Activated CD8-positive, alpha-beta T cell treated with anti-CD3 and anti-CD28 coated beads, Interleukin-2, amount 10 ng/mL, durations not matched to agents 7 days and 5 days (primary cell): Measurements from ENCODE around the gene RGL3. TPM values are rescaled to one million over a fixed set of nuclear protein-coding genes. Genes with fewer than 3 reads are reported as not detected.
"Not testable (repeated sequence)": the region's sequence is repeated elsewhere in the genome, so short reads cannot be mapped to it uniquely, and the experiment has no call there.

ENCODE experiments used
- ATAC-seq: fragments of 150-1000 bp; cut with Tn5 transposase; one replicate; pipeline ENCODE4 v1.10.0; 2021; ENCODE audit warnings: moderate library complexity
- CTCF ChIA-PET: fragments of 350-600 bp; sonication (Branson Sonifier 250); formaldehyde crosslinking; loops from one replicate; lab custom pipeline; 2021; ENCODE audit warnings: antibody characterized with exemption; lab: Charles Lee
- POLR2A ChIA-PET: fragments of 350-600 bp; sonication (Branson Sonifier 250); formaldehyde crosslinking; loops from one replicate; lab custom pipeline; 2021; ENCODE audit warnings: antibody characterized with exemption; lab: Charles Lee
- DNase-seq: peaks from one replicate; pipeline ENCODE4 v3.0.0-alpha.2; 2020
- H3K27ac Mint-ChIP-seq: one replicate; pipeline ENCODE4 v1.8.0; 2021; ENCODE audit warnings: mild to moderate bottlenecking, mixed read lengths
- H3K27me3 Mint-ChIP-seq: one replicate; pipeline ENCODE4 v1.8.0; 2021; ENCODE audit warnings: low read depth, mixed read lengths
- H3K36me3 Mint-ChIP-seq: one replicate; pipeline ENCODE4 v1.8.0; 2021; ENCODE audit warnings: low read depth, mixed read lengths
- H3K4me1 Mint-ChIP-seq: one replicate; pipeline ENCODE4 v1.8.0; 2021; ENCODE audit warnings: low read depth, mixed read lengths
- H3K4me3 Mint-ChIP-seq: one replicate; pipeline ENCODE4 v1.8.0; 2021; ENCODE audit warnings: mild to moderate bottlenecking, mixed read lengths
- H3K9me3 Mint-ChIP-seq: one replicate; pipeline ENCODE4 v1.8.0; 2022; ENCODE audit warnings: mixed read lengths; ENCODE audit not compliant: insufficient read depth
- total RNA-seq, 2 experiments: library from RNA; stranded (reverse); gene quantifications; one replicate each; pipeline ENCODE4 v1.2.3, GENCODE V29; 2021

RGL3 gene
- total RNA-seq, 2 experiments from 2014 or later: not detected

DNA sequence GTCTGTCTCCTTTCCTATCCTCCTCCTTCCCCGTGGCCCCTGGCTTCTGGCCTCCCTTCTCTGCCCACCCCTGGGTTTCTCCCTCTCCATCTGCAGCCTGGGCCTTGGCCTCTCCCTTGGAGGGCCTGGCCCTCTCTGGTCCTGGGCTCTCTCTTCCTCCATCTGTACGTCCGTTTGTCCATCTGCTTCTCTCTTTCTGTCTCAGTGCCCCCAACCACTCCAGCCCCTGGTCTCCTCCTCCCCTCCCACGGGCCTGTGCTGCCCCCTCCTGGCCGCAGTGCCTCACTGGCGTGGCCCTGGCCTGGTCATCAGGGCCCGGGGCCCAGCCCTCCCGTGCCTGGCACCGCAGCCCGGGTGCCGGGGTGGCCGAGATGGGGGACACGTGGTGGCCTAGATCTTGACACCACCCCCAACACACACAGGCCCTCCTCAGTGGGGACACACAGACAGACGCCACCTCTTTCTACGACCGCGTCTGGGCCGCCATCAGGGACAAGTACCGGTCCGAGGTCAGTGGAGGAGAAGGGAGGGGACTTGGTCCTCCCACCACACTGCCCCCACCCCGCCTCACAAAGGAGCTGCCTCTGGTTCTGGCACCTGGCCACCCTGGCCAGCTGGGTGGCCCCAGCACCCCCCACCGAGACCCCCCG, 27.7 kb upstream of the RGL3 start:
- no peaks in the 10 kb centered on the region for H3K9me3 Mint-ChIP-seq
- ChIA-PET POLR2A (no interaction called here), CTCF (interaction anchor here (1.5 kb wide), 1 partner anchor 65 kb away, joined by 6 read pairs; no protein-coding TSS in a partner anchor)
- H3K27me3 Mint-ChIP-seq: no peaks in the 10 kb centered on the region
- DNase-seq (peak; percentile 49), ATAC-seq (peak; percentile 70)
- peaks cover 28% of the 10 kb centered on the region for H3K36me3 Mint-ChIP-seq
- H3K4me1 Mint-ChIP-seq: peaks cover 4% of the 10 kb centered on the region
- no peak overlapping the region for H3K27ac Mint-ChIP-seq
- no peak overlapping the region for H3K4me3 Mint-ChIP-seq

DNA sequence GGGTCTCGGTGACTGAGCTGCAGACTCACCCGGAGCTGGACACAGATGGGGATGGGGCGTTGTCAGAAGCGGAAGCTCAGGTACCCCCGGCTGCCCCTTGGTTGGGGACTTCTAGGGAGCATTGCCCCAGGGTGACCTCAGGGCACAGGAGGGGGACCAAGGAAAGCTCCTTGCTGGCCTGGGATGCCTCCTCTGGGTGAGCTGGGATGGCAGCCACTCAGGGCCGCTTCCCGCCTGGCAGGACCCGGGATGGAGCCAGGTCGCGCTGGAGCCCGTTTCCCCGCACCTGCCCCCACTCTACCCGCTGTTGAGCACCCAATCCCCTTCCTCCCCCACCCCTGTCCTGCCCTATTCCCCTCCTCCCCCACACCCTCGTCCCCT, 27.1 kb upstream of the RGL3 start:
- ATAC-seq: no peak
- H3K4me1 Mint-ChIP-seq: peaks cover 5% of the 10 kb centered on the region
- H3K4me3 Mint-ChIP-seq: no peak overlapping the region
- H3K36me3 Mint-ChIP-seq: peaks cover 32% of the 10 kb centered on the region
- no peaks in the 10 kb centered on the region for H3K27me3 Mint-ChIP-seq
- no peak overlapping the region for H3K27ac Mint-ChIP-seq
- DNase-seq: no peak
- ChIA-PET CTCF (interaction anchor here (0.9 to 1.6 kb wide), 3 partner anchors 36 to 65 kb away, joined by 3 to 6 read pairs (median 4); no protein-coding TSS in a partner anchor), POLR2A (no interaction called here)
- no peaks in the 10 kb centered on the region for H3K9me3 Mint-ChIP-seq

DNA sequence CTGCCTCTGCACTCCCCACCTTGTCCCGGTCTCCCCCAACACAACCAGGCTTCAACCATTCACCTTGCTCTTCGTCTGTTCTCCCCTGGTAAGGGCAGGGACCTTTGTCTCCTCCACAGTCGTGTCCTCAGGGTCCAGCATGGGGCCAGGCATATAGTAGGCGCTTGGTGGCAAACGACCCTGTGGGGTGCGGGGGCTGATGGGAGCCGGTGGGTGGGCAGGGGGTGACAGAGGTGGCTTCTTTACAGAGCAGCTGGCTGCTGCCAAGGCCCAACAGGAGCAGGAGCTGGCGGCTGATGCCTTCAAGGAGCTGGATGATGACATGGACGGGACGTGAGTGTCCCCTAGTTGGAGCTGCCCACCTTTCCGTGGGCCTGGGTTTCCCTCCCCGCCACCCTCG, 26.0 kb upstream of the RGL3 start:
- POLR2A ChIA-PET: no interaction called here
- ATAC-seq: no peak

DNA sequence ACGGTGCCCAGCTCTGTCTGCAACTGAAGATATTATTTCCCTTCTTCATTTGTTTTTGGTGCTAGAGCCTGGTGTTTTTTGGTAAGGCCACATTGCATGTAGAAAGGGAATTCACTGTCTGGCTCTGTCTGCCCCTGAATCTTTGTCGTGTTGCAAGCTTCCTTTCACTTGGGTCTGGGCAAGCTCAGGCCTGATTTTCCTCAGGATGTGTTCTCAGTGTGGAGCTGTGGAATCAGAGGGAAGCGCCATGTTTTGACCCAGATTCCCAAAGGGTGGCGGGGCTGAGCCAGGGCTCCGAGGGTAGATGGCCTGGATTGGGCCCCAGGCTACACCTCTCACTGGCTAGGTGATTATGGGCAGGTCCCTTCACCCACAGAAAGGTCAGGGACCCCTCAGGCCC, 24.9 kb upstream of the RGL3 start:
- POLR2A ChIA-PET: no interaction called here
- no peak overlapping the region for H3K4me3 Mint-ChIP-seq
- CTCF ChIA-PET: interaction anchor here (0.9 to 5.5 kb wide), 4 partner anchors 9 to 63 kb away, joined by 3 to 25 read pairs (median 10); partner anchors contain the start of genes ODAD3, PRKCSH and RGL3

More for the DNA sequence above, 26.0 kb upstream of the RGL3 start:
- no peak for DNase-seq
- CTCF ChIA-PET: interaction anchor here (1.5 to 3.0 kb wide), 3 partner anchors 10 to 64 kb away, joined by 4 to 14 read pairs (median 6); partner anchors contain the start of genes ODAD3 and PRKCSH
- peak overlapping the region; percentile 0 for H3K27ac Mint-ChIP-seq
- no peaks in the 10 kb centered on the region for H3K27me3 Mint-ChIP-seq
- peaks cover 9% of the 10 kb centered on the region for H3K4me1 Mint-ChIP-seq
- no peak overlapping the region for H3K4me3 Mint-ChIP-seq
- no peaks in the 10 kb centered on the region for H3K9me3 Mint-ChIP-seq
- peaks cover 37% of the 10 kb centered on the region for H3K36me3 Mint-ChIP-seq

GRCh38 chr19:11437955-11438354, 18.8 kb upstream of the RGL3 start:
- no peak overlapping the region for H3K27ac Mint-ChIP-seq
- POLR2A ChIA-PET: no interaction called here
- no peak overlapping the region for H3K4me3 Mint-ChIP-seq
- H3K4me1 Mint-ChIP-seq: peaks cover 28% of the 10 kb centered on the region
- CTCF ChIA-PET: no interaction called here
- no peaks in the 10 kb centered on the region for H3K9me3 Mint-ChIP-seq
- DNase-seq: no peak
- no peak for ATAC-seq
- H3K27me3 Mint-ChIP-seq: no peaks in the 10 kb centered on the region
- H3K36me3 Mint-ChIP-seq: peaks cover 50% of the 10 kb centered on the region

More for the DNA sequence above, 24.9 kb upstream of the RGL3 start:
- Mint-ChIP-seq H3K36me3 (peaks cover 35% of the 10 kb centered on the region), H3K9me3 (no peaks in the 10 kb centered on the region), H3K27me3 (no peaks in the 10 kb centered on the region), H3K27ac (peak overlapping the region; percentile 46), H3K4me1 (peaks cover 9% of the 10 kb centered on the region)
- DNase-seq: no peak
- ATAC-seq: no peak

GRCh38 chr19:11435833-11436313, 16.8 kb upstream of the RGL3 start:
- CTCF ChIA-PET: interaction anchor here (0.6 to 1.4 kb wide), 17 partner anchors 9 to 152 kb away, joined by 3 to 19 read pairs (median 4); partner anchors contain the start of genes SWSAP1 and ZNF653
- Mint-ChIP-seq H3K4me3 (peak overlapping the region; percentile 100), H3K27ac (peak overlapping the region; percentile 100), H3K27me3 (peaks cover under 1% of the 10 kb centered on the region), H3K36me3 (peaks cover 34% of the 10 kb centered on the region), H3K9me3 (no peaks in the 10 kb centered on the region), H3K4me1 (peaks cover 22% of the 10 kb centered on the region)
- peak; percentile 43 for DNase-seq
- POLR2A ChIA-PET: interaction anchor here (1.2 to 3.4 kb wide), 2 partner anchors 16 to 61 kb away, joined by 3 to 10 read pairs; partner anchors contain the start of genes RGL3 and SWSAP1
- no peak for ATAC-seq

- Mint-ChIP-seq H3K9me3 (no peaks in the 10 kb centered on the region), H3K27ac (peak within 1 kb of the TSS; percentile 100), H3K4me1 (peaks cover 19% of the 10 kb centered on the region), H3K4me3 (peak within 1 kb of the TSS; percentile 100), H3K36me3 (peaks cover 31% of the 10 kb centered on the region), H3K27me3 (peaks cover 6% of the 10 kb centered on the region)
- CTCF ChIA-PET: interaction anchor here (0.6 to 1.4 kb wide), 18 partner anchors 9 to 153 kb away, joined by 3 to 19 read pairs (median 4); partner anchors contain the start of genes SWSAP1 and ZNF653
- DNase-seq (peak; percentile 100), ATAC-seq (peak; percentile 96)
- POLR2A ChIA-PET: interaction anchor here (0.6 to 3.4 kb wide), 4 partner anchors 54 to 565 kb away, joined by 3 to 10 read pairs (median 3); partner anchors contain the start of genes SMARCA4 and SWSAP1
Observed at GRCh38 chr19:11435057-11435832, 16.1 kb upstream of the RGL3 start, which contains the start of the genes ODAD3 and PRKCSH. Gene ODAD3 (minus strand): TSS chr19:11435121. CDS start chr19:11435016, 105 bp downstream. Gene PRKCSH (plus strand): TSS chr19:11435635. CDS start chr19:11436118, 483 bp downstream.

DNA sequence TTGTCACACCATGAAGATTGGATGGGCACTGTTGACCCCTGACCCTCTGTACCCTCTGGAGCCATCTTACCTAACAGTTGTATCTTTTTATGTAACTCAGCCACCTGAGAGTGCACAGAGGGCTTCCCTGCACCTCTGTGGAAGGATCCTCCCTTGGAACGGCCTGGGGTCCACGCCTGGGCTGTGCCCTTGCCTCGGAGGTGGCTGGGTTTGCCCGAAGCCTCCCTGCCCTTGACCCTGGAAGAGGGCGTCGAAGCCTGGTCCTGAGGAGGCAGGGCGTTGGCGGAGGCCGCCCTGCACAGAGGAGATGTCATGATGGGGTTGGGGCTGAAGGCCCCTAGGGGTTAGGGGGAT, 15.6 kb upstream of the RGL3 start:
- DNase-seq (no peak), ATAC-seq (peak; percentile 35)
- Mint-ChIP-seq H3K36me3 (peaks cover 31% of the 10 kb centered on the region), H3K9me3 (no peaks in the 10 kb centered on the region), H3K4me1 (peaks cover 19% of the 10 kb centered on the region), H3K4me3 (peak overlapping the region; percentile 100), H3K27me3 (peaks cover 7% of the 10 kb centered on the region), H3K27ac (peak overlapping the region; percentile 100)
- POLR2A ChIA-PET: interaction anchor here (0.6 to 3.4 kb wide), 4 partner anchors 54 to 564 kb away, joined by 3 to 10 read pairs (median 3); partner anchors contain the start of genes SMARCA4 and SWSAP1
- CTCF ChIA-PET: interaction anchor here (0.7 to 1.4 kb wide), 9 partner anchors 10 to 115 kb away, joined by 3 to 19 read pairs (median 5); partner anchors contain the start of gene SWSAP1

DNA sequence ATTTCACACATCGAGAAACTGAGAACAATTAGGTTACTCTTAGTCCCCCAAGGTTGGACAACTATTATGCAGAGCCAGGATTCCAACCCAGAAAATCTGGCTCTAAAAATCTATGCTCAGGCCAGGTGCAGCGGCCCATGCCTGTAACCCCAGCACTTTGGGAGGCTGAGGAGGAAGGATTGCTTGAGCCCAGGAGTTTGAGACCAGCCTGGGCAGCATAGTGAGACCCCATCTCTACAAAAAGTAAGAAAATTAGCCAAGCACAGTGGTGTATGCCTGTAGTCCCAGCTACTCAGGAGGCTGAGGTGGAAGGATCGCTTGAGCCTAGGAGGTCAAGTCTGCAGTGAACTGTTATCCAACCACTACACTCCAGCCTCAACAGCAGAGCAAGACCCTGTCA, 14.4 kb upstream of the RGL3 start:
- Mint-ChIP-seq H3K4me1 (peaks cover 19% of the 10 kb centered on the region), H3K36me3 (peaks cover 27% of the 10 kb centered on the region)
- DNase-seq, H3K4me3 Mint-ChIP-seq, H3K27me3 Mint-ChIP-seq, H3K9me3 Mint-ChIP-seq, CTCF ChIA-PET, H3K27ac Mint-ChIP-seq, ATAC-seq: not testable (repeated sequence)
- POLR2A ChIA-PET: interaction anchor here (1.2 kb wide), 1 partner anchor 52 kb away, joined by 3 read pairs; no protein-coding TSS in a partner anchor

DNA sequence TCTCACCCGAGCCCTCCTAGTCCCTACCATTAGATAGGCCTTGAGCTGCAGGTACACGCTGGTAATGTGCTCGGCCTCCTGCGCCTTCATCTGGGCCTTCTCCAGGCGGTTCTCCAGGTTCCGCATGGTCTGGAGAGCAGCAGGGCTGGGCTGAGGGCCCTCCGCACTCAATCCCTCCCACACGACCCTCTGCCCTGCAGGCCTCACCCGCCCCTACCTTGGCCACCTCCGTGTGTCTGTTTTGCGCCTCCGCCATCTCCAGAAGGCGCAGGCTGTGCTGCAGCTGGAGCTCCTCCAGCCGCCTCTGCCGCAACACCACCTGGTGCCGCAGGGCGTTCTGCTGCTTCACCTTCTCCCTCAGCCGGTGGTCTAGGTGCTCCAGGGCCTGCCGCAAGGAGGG, 7.5 kb upstream of the RGL3 start:
- Mint-ChIP-seq H3K9me3 (no peaks in the 10 kb centered on the region), H3K4me3 (no peak overlapping the region), H3K36me3 (no peaks in the 10 kb centered on the region), H3K27ac (no peak overlapping the region), H3K4me1 (peaks cover 22% of the 10 kb centered on the region), H3K27me3 (peaks cover 30% of the 10 kb centered on the region)
- ChIA-PET CTCF (no interaction called here), POLR2A (no interaction called here)
- DNase-seq (no peak), ATAC-seq (no peak)

- Mint-ChIP-seq H3K4me1 (peaks cover 30% of the 10 kb centered on the region), H3K9me3 (no peaks in the 10 kb centered on the region), H3K36me3 (no peaks in the 10 kb centered on the region), H3K27ac (no peak overlapping the region), H3K27me3 (peaks cover 37% of the 10 kb centered on the region), H3K4me3 (no peak overlapping the region)
- DNase-seq (no peak), ATAC-seq (no peak)
- CTCF ChIA-PET: no interaction called here
- POLR2A ChIA-PET: no interaction called here
Observed at GRCh38 chr19:11425719-11426457, 6.8 kb upstream of the RGL3 start.
